ENCODE results near the gene ADAMTS4. TPM values are rescaled to one million over a fixed set of nuclear protein-coding genes. Genes with fewer than 3 reads are reported as not detected.

Gene ADAMTS4
- total and polyA plus RNA-seq, 9 of the 15 experiments (the other 6 are each of a cell fraction or from before 2014, with no cell fraction given) = 0.07 to 3.7 (median 0.41) TPM

DNA sequence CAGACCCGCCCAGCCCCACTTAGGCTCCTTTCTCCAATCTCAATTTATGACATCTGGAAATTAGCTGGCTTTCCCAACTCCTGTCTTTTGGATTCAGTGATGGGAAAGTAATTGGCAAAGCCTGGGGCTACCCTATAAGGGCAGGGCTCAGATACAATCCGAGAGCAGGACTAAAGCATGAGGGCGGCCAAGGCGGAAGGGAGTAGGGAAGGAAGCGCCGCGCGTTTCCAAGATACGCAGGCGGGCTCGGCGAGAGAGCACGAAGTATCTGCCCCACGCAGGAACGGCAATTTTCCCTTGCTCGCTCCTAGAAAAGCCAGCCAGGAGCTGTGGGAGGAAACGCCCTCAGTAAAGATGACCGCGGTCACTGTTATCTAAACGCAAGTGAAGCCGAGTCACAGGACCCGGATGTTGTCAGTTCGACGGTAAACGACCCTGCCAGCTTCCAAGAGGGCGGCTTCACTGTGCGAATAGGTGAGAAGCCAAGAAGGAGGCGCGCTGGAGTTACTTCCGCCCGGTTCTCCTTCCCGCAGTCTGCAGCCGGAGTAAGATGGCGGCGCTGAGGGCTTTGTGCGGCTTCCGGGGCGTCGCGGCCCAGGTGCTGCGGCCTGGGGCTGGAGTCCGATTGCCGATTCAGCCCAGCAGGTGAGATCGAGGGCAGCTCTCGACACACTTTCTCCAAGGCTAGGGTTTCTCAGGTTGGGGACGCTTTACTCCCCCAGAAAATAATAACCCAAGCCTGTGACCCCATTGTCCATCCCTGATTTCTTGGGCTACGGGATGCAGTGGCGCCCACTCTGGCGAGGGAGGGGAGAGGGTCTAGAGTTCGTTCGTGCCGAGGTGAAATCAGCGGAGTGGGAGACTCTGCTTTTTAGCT is 3.2 kb upstream of the ADAMTS4 start, which contains the start of gene NDUFS2 (continued):
- TF ChIP-seq ZFP1 (CRISPR knock-in tag; IDR thresholded peaks at IDR 0.05) (no peak), TBL1XR1 (IDR thresholded peaks at IDR 0.05; ENCODE audit: low read length in 2 of 2) (peak in 1 of 2 experiments; percentile 34; a peak in 1 of 4 replicates), NFIX (CRISPR knock-in tag; IDR thresholded peaks at IDR 0.05; ENCODE audit: low read depth) (no peak), KLF6 (CRISPR knock-in tag; IDR thresholded peaks at IDR 0.05; ENCODE audit: borderline replicate concordance) (peak; percentile 50; the same call in 1 of the 2 replicates), CHCHD3 (CRISPR knock-in tag; IDR thresholded peaks at IDR 0.05) (no peak), GABPB1 (CRISPR knock-in tag; IDR thresholded peaks at IDR 0.05) (peak; percentile 95), ZNF224 (CRISPR knock-in tag; IDR thresholded peaks at IDR 0.05) (no peak), SMARCE1 (IDR thresholded peaks at IDR 0.05) (peak; percentile 30; the same call in 1 of the 2 replicates), SAFB2 (IDR thresholded peaks at IDR 0.05; ENCODE audit: borderline replicate concordance, low read depth, low read length, severe bottlenecking) (no peak), PML (IDR thresholded peaks at IDR 0.05; ENCODE audit: low read length) (peak; percentile 56; the same call in 1 of the 2 replicates), TCF3 (CRISPR knock-in tag; IDR thresholded peaks at IDR 0.05) (no peak; the same call in 1 of the 2 replicates), CBX5 (IDR thresholded peaks at IDR 0.05; ENCODE audit: borderline replicate concordance, low read depth) (no peak), RAD51 (IDR thresholded peaks at IDR 0.05; ENCODE audit: borderline replicate concordance, low read depth) (no peak), PRPF4 (IDR thresholded peaks at IDR 0.05; ENCODE audit: insufficient read depth, low read depth, low read length, poor library complexity, severe bottlenecking) (no peak)
- TF ChIP-seq, protein P1, sequence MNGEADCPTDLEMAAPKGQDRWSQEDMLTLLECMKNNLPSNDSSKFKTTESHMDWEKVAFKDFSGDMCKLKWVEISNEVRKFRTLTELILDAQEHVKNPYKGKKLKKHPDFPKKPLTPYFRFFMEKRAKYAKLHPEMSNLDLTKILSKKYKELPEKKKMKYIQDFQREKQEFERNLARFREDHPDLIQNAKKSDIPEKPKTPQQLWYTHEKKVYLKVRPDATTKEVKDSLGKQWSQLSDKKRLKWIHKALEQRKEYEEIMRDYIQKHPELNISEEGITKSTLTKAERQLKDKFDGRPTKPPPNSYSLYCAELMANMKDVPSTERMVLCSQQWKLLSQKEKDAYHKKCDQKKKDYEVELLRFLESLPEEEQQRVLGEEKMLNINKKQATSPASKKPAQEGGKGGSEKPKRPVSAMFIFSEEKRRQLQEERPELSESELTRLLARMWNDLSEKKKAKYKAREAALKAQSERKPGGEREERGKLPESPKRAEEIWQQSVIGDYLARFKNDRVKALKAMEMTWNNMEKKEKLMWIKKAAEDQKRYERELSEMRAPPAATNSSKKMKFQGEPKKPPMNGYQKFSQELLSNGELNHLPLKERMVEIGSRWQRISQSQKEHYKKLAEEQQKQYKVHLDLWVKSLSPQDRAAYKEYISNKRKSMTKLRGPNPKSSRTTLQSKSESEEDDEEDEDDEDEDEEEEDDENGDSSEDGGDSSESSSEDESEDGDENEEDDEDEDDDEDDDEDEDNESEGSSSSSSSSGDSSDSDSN (IDR thresholded peaks at IDR 0.05; ENCODE audit: borderline replicate concordance in 1 of 2, low read depth in 2 of 2, low read length in 2 of 2) = no peak
- TF ChIP-seq, protein P2, sequence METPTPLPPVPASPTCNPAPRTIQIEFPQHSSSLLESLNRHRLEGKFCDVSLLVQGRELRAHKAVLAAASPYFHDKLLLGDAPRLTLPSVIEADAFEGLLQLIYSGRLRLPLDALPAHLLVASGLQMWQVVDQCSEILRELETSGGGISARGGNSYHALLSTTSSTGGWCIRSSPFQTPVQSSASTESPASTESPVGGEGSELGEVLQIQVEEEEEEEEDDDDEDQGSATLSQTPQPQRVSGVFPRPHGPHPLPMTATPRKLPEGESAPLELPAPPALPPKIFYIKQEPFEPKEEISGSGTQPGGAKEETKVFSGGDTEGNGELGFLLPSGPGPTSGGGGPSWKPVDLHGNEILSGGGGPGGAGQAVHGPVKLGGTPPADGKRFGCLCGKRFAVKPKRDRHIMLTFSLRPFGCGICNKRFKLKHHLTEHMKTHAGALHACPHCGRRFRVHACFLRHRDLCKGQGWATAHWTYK (CRISPR knock-in tag; IDR thresholded peaks at IDR 0.05) = peak; percentile 53; the same call in 1 of the 2 replicates
- TF ChIP-seq, protein P3, sequence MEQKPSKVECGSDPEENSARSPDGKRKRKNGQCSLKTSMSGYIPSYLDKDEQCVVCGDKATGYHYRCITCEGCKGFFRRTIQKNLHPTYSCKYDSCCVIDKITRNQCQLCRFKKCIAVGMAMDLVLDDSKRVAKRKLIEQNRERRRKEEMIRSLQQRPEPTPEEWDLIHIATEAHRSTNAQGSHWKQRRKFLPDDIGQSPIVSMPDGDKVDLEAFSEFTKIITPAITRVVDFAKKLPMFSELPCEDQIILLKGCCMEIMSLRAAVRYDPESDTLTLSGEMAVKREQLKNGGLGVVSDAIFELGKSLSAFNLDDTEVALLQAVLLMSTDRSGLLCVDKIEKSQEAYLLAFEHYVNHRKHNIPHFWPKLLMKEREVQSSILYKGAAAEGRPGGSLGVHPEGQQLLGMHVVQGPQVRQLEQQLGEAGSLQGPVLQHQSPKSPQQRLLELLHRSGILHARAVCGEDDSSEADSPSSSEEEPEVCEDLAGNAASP (IDR thresholded peaks at IDR 0.05) = no peak
- TF ChIP-seq, protein P4, sequence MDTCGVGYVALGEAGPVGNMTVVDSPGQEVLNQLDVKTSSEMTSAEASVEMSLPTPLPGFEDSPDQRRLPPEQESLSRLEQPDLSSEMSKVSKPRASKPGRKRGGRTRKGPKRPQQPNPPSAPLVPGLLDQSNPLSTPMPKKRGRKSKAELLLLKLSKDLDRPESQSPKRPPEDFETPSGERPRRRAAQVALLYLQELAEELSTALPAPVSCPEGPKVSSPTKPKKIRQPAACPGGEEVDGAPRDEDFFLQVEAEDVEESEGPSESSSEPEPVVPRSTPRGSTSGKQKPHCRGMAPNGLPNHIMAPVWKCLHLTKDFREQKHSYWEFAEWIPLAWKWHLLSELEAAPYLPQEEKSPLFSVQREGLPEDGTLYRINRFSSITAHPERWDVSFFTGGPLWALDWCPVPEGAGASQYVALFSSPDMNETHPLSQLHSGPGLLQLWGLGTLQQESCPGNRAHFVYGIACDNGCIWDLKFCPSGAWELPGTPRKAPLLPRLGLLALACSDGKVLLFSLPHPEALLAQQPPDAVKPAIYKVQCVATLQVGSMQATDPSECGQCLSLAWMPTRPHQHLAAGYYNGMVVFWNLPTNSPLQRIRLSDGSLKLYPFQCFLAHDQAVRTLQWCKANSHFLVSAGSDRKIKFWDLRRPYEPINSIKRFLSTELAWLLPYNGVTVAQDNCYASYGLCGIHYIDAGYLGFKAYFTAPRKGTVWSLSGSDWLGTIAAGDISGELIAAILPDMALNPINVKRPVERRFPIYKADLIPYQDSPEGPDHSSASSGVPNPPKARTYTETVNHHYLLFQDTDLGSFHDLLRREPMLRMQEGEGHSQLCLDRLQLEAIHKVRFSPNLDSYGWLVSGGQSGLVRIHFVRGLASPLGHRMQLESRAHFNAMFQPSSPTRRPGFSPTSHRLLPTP (IDR thresholded peaks at IDR 0.05; ENCODE audit: borderline replicate concordance, extremely low read depth, insufficient read length) = no peak
